ENCODE results near the gene MARCKSL1.

MARCKSL1 gene

GRCh38 chr1:32345289-32345827 is 9.3 kb upstream of the MARCKSL1 start:
- no peak overlapping the region for H3K4me3 ChIP-seq (ENCODE audit: low read depth, low read length)
- no peak for TF ChIP-seq CTCF (conservative IDR thresholded peaks at IDR 0.05; ENCODE audit: low read depth, low read length)
- peak; percentile 82 for DNase-seq (ENCODE audit: low read depth)

- no peak for TF ChIP-seq CTCF (conservative IDR thresholded peaks at IDR 0.05; ENCODE audit: low read depth, low read length)
- no peak for DNase-seq (ENCODE audit: low read depth)
- H3K4me3 ChIP-seq (ENCODE audit: low read depth, low read length), result no peak overlapping the region
These were observed 6.7 kb upstream of the MARCKSL1 start for GRCh38 chr1:32342704-32343103.

- no peak for DNase-seq (ENCODE audit: low read depth)
- no peak for TF ChIP-seq CTCF (conservative IDR thresholded peaks at IDR 0.05; ENCODE audit: low read depth, low read length)
- H3K4me3 ChIP-seq (ENCODE audit: low read depth, low read length), result no peak overlapping the region
These were observed 5.9 kb upstream of the MARCKSL1 start for GRCh38 chr1:32341971-32342370.

GRCh38 chr1:32341186-32341757 is 5.2 kb upstream of the MARCKSL1 start:
- H3K4me3 ChIP-seq (ENCODE audit: low read depth, low read length), result no peak overlapping the region
- no peak for TF ChIP-seq CTCF (conservative IDR thresholded peaks at IDR 0.05; ENCODE audit: low read depth, low read length)
- no peak for DNase-seq (ENCODE audit: low read depth)

GRCh38 chr1:32339363-32339978 is 3.4 kb upstream of the MARCKSL1 start:
- DNase-seq (ENCODE audit: low read depth), result peak; percentile 67
- H3K4me3 ChIP-seq (ENCODE audit: low read depth, low read length), result no peak overlapping the region
- TF ChIP-seq CTCF (conservative IDR thresholded peaks at IDR 0.05; ENCODE audit: low read depth, low read length), result no peak

GRCh38 chr1:32338637-32339145 is 2.7 kb upstream of the MARCKSL1 start:
- TF ChIP-seq CTCF (conservative IDR thresholded peaks at IDR 0.05; ENCODE audit: low read depth, low read length), result no peak
- H3K4me3 ChIP-seq (ENCODE audit: low read depth, low read length), result no peak overlapping the region
- no peak for DNase-seq (ENCODE audit: low read depth)

Measured in choroid plexus epithelial cell (primary cell).